DMS153 treated with DMSO at 0.1 percent for 48 hours (cell line): ENCODE measurements around the gene PTPRN2.
"Not testable (repeated sequence)": the region's sequence is repeated elsewhere in the genome, so short reads cannot be mapped to it uniquely, and the experiment has no call there.

Experiments used
- DNase-seq: peaks from one replicate; lab custom pipeline; 2025; ENCODE audit not compliant: unreplicated experiment; lab: John Stamatoyannopoulos, UW

PTPRN2 gene

GRCh38 chr7:158165711-158166110 lies 421.9 kb downstream of the PTPRN2 start:
- no peak for DNase-seq

DNA sequence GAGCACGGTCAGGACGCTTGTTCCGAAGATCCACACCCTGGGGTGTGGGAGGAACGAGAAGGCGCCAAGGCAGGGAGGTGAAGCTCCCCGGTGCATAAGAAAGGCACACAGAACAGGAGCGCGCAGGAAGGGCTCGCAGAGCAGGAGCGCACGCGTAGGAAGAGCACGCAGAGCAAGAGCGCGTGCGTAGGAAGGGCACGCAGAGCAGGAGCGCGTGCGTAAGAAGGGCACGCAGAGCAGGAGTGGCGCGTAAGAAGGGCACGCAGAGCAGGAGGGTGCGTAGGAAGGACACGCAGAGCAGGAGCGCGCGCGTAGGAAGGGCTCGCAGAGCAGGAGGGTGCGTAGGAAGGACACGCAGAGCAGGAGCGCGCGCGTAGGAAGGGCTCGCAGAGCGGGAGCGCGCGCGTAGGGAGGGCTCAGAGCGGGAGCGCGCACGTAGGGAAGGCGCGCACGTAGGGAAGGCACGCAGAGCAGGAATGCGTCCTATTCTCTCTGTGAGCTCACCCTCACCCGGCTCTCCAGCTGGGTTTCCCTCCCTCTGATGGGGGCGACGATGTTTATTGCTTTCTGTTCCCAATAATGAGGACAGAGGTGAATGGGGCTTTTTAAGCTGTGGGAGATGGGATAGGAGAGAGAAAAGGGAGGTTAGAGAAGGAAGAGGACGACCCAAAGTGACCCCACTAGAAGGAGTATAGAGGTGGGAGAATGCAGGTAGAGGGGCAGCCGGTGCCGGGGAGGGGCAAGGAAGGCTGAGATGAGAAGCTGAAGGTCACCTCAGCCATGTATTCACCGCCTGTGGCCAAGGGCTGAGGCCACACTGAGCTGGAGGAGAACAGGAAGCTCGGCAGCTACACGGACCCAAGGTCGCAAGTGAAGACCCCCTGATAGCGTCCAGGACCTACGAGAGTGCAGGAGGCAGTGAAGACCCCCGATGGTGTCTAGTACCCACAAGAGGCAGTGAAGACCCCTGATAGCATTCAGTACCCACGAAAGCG lies 423.2 kb downstream of the PTPRN2 start:
- DNase-seq: no peak

DNA sequence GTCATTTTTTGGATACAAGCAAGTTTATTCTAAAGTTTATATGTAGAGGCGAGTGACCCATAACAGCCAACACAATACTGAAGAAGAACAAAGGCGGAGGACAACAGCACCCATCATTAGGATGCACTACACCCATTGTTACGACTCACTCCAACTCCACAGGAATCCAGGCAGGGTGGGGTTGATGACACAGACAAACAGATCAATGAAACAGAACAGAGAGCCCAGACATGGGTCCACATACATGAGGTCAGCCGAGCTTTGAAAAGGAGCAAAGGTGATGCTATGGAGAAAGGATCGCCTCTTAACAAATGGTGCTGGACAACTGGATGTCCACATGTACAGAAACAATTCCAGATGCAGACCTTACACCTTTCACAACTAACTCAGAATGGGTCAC lies 426.4 kb downstream of the PTPRN2 start:
- no peak for DNase-seq

DNA sequence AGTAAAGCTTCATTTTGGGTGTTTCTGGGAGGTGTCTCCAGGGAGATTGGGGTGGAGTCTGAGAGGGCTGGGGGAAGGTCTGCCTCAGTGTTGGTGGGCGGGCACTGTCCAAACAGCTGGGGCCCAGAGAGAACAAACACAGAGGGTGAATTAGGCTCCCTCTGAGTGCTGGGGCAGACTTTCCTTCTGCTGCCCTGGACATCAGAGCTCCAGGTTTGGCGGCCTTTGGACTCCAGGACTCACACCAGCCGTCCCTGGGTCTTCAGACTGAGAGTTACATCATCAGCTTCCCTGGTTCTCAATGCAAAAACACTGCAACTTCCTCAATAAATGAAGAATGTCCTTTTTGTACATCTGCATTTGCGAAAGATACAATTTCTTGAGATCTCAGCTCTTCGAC lies 427.4 kb downstream of the PTPRN2 start:
- DNase-seq: no peak

DNA sequence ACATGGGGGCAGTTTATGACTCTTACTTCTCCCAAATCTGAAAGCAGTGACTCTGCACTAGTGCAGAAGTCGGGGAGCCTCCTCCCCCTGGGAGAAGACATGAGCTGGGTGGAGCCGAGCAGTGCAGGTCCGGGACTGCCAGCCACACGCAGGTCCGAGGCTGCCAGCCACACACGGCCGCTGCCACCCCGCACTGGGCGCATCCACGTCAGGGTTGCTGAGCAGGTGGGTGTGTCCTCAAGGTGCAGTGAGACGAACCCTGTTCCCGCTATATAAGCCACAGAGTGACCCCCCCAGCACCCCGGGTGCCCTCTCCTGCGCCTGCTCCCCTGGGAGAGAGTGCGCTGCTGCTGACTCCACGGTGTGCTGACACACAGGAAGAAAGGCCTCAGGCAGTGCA lies 430.2 kb downstream of the PTPRN2 start:
- DNase-seq: no peak

GRCh38 chr7:158151273-158151672 lies 436.4 kb downstream of the PTPRN2 start:
- not testable (repeated sequence) for DNase-seq

GRCh38 chr7:158150234-158150633 lies 437.4 kb downstream of the PTPRN2 start:
- no peak for DNase-seq

- DNase-seq: not testable (repeated sequence)
Observed at GRCh38 chr7:158147431-158147830, 440.2 kb downstream of the PTPRN2 start.

DNA sequence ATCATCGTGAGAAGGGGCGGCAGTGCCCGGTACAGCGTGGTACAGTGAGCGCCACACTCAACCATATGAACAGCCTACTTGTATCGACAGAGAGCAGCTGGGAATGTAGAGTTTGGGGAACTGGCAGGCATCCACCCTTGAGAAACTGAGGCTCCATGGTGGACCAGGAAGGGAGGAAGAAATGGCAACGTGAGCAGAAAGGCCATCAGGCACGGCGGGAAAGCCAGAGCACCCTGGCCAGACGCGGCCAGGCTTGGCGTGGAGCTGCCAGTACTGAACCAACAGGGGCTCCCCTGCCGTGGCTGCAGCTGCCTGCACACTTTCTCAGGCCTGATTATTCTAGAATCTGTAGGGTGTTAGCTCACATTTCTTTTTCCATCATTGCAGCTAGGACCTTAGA lies 442.3 kb downstream of the PTPRN2 start:
- DNase-seq: no peak

- DNase-seq: no peak
Observed at GRCh38 chr7:158143196-158144120, 444.2 kb downstream of the PTPRN2 start.

DNA sequence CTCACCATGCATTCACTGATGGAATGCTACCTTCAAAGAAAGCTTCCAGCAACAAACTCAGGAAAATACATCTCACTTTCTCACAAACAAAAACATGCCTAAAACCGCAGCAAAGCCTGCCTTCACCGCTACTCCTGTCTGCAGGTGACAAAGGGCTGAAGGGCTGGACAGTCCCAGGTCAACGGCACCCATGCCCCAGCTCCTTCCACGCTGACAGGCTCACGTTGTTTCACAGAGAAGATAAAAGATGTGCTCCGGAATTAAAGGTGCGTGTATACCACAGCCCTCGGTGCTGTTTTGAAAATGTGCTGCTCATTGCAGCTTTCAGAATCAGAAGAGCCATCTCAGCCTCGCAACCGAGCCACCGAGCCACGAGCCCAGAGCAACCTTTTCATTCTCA lies 445.0 kb downstream of the PTPRN2 start:
- no peak for DNase-seq

DNA sequence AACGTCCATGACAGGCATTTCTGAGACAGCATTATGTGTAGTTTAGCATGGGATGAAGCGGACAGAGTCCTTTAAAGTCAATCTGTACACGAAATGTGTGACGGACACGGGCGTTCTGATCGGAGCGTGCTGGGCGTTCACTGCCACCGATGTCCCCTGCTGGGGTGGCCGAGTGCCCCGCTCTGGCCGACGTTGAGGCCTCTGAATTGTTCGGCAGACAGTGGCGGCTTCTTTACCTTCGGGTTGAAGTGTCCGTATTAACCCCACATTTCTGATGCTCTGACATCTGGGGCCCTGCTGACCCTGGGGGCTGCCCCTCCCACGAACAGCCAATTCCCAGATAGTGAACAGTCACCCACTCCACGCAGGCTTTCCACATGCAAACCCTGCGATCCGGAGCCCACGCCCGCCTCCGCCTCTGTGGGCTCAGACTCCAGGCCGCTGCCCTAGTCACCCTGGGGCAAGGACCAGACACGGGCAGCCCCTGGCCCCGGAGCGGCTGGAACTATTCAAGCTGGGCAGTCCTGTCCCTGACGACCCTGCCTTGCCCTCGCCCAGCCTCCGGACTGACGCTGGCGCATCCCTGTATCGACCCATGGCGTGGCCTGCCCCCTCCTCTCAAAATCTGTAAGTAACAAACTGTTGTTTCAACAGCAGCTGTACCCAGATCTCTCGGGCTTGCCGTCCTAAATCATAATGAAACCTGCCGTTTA lies 445.7 kb downstream of the PTPRN2 start:
- no peak for DNase-seq

DNA sequence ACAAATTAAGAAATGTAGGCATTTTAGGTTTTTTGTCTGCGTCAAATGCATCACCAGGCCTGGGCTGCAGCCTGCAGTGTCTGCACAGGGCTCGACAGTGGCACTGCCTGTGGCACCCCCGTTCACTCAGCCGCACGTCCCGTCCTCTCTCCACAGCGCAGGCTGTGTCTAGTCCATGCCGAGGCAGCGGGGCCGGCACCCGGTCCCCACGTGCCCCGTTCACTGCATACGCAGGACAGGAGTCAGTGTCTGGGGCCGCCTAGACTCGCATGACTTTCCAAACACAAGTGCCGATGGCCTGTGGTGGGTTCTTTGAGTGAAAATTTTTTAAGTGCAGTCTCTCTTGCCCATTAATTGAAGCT lies 446.4 kb downstream of the PTPRN2 start:
- no peak for DNase-seq

- no peak for DNase-seq
Observed at GRCh38 chr7:158140538-158141220, 446.9 kb downstream of the PTPRN2 start.

GRCh38 chr7:158139499-158139898 lies 448.1 kb downstream of the PTPRN2 start:
- DNase-seq: no peak

- DNase-seq: no peak
Observed at GRCh38 chr7:158138329-158138597, 449.4 kb downstream of the PTPRN2 start.

DNA sequence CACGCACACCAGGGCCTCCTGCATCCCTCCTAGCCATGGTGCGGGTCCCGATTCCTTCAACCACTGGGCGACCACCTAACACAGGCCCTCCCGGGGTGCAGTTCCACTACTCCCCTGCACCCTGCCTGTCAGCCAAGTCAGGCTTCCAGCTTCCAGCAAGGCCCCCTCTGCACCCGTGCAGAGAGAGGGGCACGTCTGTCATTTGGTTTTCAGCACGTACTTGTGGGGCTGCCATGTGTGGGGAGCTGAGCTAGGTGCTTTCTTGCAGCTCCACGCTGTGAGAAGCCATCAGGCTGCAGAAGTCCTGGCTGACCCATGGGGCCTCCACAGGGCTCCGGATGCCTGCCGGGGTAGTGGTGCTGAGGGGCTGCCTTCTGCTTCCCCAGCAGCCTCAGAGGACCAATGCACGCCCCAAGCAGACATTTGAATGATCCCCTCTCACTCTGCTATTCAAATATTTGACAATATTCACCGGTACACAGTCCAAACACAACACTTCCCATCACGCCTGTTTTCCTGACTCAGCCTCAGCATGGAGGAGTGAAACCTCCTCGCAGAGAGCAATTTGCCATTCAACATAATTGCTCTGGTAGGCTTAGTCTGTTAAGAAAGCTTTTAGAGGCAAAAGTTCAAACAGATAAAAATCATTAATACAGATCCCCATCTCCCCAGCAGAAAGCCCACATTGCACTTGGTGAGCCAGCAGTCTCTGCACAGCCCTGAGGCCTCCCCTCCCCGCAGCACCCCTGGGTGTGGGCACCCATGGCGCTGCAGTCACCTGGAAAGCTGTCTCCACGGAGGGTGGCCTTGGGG lies 449.9 kb downstream of the PTPRN2 start:
- DNase-seq: no peak

DNA sequence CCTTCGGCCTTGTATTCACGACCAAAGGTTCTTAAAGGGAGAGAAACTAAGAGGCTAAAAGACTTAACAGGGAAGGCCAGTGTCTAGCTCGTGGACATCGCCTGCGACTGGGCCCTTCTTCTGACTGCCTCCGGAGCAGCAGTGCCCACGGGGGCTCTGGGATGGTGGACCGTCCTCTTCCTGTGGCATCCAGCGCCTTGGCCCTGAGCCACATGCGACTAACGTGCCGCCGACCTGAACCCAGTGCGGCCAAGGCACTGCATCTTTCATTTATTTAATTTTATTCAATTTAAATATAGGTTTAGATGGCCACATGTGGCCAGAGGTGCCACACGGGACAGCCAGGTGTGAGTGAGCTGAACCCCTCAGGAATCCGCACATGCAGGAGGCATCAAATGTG lies 451.7 kb downstream of the PTPRN2 start:
- no peak for DNase-seq

- no peak for DNase-seq
Observed at GRCh38 chr7:158134824-158135223, 452.8 kb downstream of the PTPRN2 start.
